ENCODE results near the gene TAF11L2.
"Not testable (repeated sequence)": the region's sequence is repeated elsewhere in the genome, so short reads cannot be mapped to it uniquely, and the experiment has no call there.

Gene TAF11L2

DNA sequence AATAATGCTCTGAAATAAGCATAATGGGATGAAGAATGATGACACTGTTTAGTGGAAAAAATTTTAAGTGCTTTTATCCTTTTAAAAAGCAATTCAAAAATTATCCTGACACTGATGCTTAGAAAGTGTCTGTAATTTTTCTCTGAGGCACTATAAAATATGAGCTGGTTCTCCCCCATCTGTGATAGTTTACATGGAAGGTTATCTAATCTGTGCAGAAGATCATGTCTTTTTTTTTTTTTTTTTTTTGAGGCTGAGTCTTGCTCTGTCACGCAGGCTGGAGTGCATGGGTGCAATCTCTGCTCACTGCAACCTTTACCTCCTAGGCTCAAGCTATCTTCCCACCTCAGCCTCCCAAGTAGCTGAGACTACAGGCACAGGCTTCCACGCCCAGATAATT, 15.2 kb upstream of the TAF11L2 start:
- H3K27me3 ChIP-seq (ENCODE audit: insufficient read depth, low read length) = no peaks in the 10 kb centered on the region
- no peaks in the 10 kb centered on the region for H3K36me3 ChIP-seq (ENCODE audit: insufficient read depth, low read length)
- no peaks in the 10 kb centered on the region for H3K79me2 ChIP-seq (ENCODE audit: insufficient read depth, low read length)
- no peak overlapping the region for H3K9ac ChIP-seq (ENCODE audit: low read length)
- H3K4me1 ChIP-seq (ENCODE audit: insufficient read depth, low read length, severe bottlenecking) = no peaks in the 10 kb centered on the region
- no peaks in the 10 kb centered on the region for H3K9me2 ChIP-seq (ENCODE audit: low read depth, low read length)
- no peaks in the 10 kb centered on the region for H3K9me3 ChIP-seq (ENCODE audit: low read length)
- no peak overlapping the region for H3K4me3 ChIP-seq (ENCODE audit: low read depth, low read length, poor library complexity, severe bottlenecking)
- no peaks in the 10 kb centered on the region for H3F3A ChIP-seq (ENCODE audit: insufficient read depth, low read length)
- no peaks in the 10 kb centered on the region for H4K20me1 ChIP-seq (ENCODE audit: insufficient read depth, low read length)
- no peak overlapping the region for H2AFZ ChIP-seq (ENCODE audit: low read length)
- TF ChIP-seq, protein P1, sequence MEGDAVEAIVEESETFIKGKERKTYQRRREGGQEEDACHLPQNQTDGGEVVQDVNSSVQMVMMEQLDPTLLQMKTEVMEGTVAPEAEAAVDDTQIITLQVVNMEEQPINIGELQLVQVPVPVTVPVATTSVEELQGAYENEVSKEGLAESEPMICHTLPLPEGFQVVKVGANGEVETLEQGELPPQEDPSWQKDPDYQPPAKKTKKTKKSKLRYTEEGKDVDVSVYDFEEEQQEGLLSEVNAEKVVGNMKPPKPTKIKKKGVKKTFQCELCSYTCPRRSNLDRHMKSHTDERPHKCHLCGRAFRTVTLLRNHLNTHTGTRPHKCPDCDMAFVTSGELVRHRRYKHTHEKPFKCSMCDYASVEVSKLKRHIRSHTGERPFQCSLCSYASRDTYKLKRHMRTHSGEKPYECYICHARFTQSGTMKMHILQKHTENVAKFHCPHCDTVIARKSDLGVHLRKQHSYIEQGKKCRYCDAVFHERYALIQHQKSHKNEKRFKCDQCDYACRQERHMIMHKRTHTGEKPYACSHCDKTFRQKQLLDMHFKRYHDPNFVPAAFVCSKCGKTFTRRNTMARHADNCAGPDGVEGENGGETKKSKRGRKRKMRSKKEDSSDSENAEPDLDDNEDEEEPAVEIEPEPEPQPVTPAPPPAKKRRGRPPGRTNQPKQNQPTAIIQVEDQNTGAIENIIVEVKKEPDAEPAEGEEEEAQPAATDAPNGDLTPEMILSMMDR (IDR thresholded peaks at IDR 0.05; ENCODE audit: low read length) = no peak
- no peak for TF ChIP-seq EZH2 (IDR thresholded peaks at IDR 0.05; ENCODE audit: borderline replicate concordance, low read length)
- no peak overlapping the region for H3K4me2 ChIP-seq (ENCODE audit: low read length)
- no peak overlapping the region for H3K27ac ChIP-seq (ENCODE audit: low read depth, low read length, poor library complexity, severe bottlenecking)

DNA sequence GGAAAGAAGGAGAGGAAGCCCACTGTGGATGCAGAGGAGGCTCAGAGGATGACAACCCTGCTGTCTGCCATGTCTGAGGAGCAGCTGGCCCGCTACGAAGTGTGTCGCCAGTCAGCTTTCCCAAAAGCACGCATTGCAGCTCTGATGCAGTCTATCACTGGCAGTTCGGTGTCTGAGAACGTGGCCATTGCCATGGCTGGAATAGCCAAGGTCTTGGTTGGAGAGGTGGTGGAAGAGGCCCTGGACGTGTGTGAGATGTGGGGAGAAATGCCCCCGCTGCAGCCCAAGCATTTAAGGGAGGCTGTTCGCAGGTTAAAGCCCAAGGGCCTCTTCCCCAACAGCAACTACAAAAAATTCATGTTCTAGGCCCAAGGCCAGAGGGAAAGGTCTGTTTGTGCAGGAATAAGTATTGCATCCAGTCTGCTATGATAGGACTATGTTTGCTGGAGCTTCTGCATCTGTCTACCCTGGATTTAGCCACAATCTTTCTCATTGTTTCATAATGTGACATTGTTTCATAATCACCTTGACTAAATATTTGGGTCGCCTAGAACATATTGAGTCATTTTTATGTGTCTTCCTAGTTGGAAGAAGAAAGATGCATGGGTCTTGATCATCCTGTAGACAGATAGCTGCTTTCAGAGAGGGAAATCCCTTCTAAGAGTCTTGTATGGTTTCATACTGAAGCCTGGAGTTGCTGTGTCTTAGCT, 11.4 kb upstream of the TAF11L2 start:
- H3K27ac ChIP-seq (ENCODE audit: low read depth, low read length, poor library complexity, severe bottlenecking); H3K36me3 ChIP-seq (ENCODE audit: insufficient read depth, low read length); H3K9me3 ChIP-seq (ENCODE audit: low read length); H2AFZ ChIP-seq (ENCODE audit: low read length); H3F3A ChIP-seq (ENCODE audit: insufficient read depth, low read length); H3K4me1 ChIP-seq (ENCODE audit: insufficient read depth, low read length, severe bottlenecking); H3K79me2 ChIP-seq (ENCODE audit: insufficient read depth, low read length); H3K4me3 ChIP-seq (ENCODE audit: low read depth, low read length, poor library complexity, severe bottlenecking); H3K9ac ChIP-seq (ENCODE audit: low read length); H3K9me2 ChIP-seq (ENCODE audit: low read depth, low read length); H3K4me2 ChIP-seq (ENCODE audit: low read length); H4K20me1 ChIP-seq (ENCODE audit: insufficient read depth, low read length); H3K27me3 ChIP-seq (ENCODE audit: insufficient read depth, low read length): not testable (repeated sequence)

DNA sequence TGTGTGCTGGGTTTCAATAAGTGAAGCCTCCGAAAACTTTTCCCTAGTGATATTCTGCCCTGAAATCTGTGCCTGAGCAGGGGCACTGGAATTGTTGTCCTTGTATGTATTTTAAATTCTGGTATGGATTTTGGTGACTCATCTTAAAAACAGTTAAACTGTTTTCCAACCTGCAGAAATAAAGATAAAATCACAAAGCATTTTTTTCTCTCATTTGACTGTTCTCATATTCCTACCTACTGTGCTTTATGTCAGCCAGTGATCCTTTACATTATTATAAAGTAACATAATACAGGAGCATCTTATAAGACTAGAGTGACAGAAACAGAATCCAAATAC, 10.9 kb upstream of the TAF11L2 start:
- Histone ChIP-seq H3K4me3 (ENCODE audit: low read depth, low read length, poor library complexity, severe bottlenecking) (no peak overlapping the region), H3K9me2 (ENCODE audit: low read depth, low read length) (no peaks in the 10 kb centered on the region), H3K4me1 (ENCODE audit: insufficient read depth, low read length, severe bottlenecking) (no peaks in the 10 kb centered on the region), H3K4me2 (ENCODE audit: low read length) (no peak overlapping the region), H3F3A (ENCODE audit: insufficient read depth, low read length) (no peaks in the 10 kb centered on the region), H4K20me1 (ENCODE audit: insufficient read depth, low read length) (no peaks in the 10 kb centered on the region), H3K27ac (ENCODE audit: low read depth, low read length, poor library complexity, severe bottlenecking) (no peak overlapping the region), H2AFZ (ENCODE audit: low read length) (no peak overlapping the region), H3K27me3 (ENCODE audit: insufficient read depth, low read length) (no peaks in the 10 kb centered on the region), H3K36me3 (ENCODE audit: insufficient read depth, low read length) (no peaks in the 10 kb centered on the region), H3K9me3 (ENCODE audit: low read length) (no peaks in the 10 kb centered on the region), H3K79me2 (ENCODE audit: insufficient read depth, low read length) (no peaks in the 10 kb centered on the region), H3K9ac (ENCODE audit: low read length) (no peak overlapping the region)
- TF ChIP-seq EZH2 (IDR thresholded peaks at IDR 0.05; ENCODE audit: borderline replicate concordance, low read length) = no peak
- TF ChIP-seq, protein P1 (IDR thresholded peaks at IDR 0.05; ENCODE audit: low read length) = no peak

DNA sequence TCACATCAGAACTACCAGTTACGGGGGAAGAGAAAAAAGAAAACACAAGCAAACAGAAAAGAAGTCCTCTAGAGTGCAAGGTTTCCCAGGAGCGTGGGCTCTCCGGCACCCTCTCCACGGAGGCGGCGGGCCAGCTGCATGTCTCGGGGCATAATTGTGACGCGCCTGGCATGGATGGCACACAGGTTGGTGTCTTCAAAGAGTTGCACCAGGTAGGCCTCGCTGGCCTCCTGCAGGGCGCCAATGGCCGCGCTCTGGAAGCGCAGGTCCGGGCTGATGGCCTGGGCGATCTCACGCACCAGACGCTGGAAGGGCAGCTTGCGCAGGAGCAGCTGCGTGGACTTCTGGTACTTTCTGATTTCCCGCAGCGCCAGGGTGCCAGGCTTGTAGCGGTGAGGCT, 6.8 kb upstream of the TAF11L2 start:
- not testable (repeated sequence) for H3K27me3 ChIP-seq (ENCODE audit: insufficient read depth, low read length); H4K20me1 ChIP-seq (ENCODE audit: insufficient read depth, low read length); H3K4me2 ChIP-seq (ENCODE audit: low read length); H3K9me2 ChIP-seq (ENCODE audit: low read depth, low read length); H3K27ac ChIP-seq (ENCODE audit: low read depth, low read length, poor library complexity, severe bottlenecking); H3K9me3 ChIP-seq (ENCODE audit: low read length); H3K9ac ChIP-seq (ENCODE audit: low read length); H3K4me1 ChIP-seq (ENCODE audit: insufficient read depth, low read length, severe bottlenecking); H3F3A ChIP-seq (ENCODE audit: insufficient read depth, low read length); H2AFZ ChIP-seq (ENCODE audit: low read length); H3K36me3 ChIP-seq (ENCODE audit: insufficient read depth, low read length); H3K79me2 ChIP-seq (ENCODE audit: insufficient read depth, low read length); H3K4me3 ChIP-seq (ENCODE audit: low read depth, low read length, poor library complexity, severe bottlenecking)
